GM12878 (cell line): ENCODE data around the gene TOMM20. TPM values are rescaled to one million over a fixed set of nuclear protein-coding genes. Genes with fewer than 3 reads are reported as not detected.

ENCODE experiments used
- ATAC-seq: fragments of 200-7000 bp; cut with Tn5 transposase; 3 replicates; pipeline ENCODE4 v1.9.1; 2020; ENCODE audit warnings: mild to moderate bottlenecking, moderate library complexity
- BruUV-seq: library from RNA; stranded (reverse); fragments of 400-500 nt; replicated peaks from 2 replicates; lab custom pipeline; 2021; lab: Mats Ljungman, UMichigan
- CTCF ChIA-PET: fragments of 300-600 bp; sonication (Branson Sonifier 250); formaldehyde crosslinking; extraction: SDS; loops from one replicate; lab custom pipeline; 2021; ENCODE audit warnings: inconsistent platforms; lab: Yijun Ruan, JAX
- POLR2A ChIA-PET: fragments of 350-600 bp; formaldehyde crosslinking; extraction: SDS; loops from one replicate; lab custom pipeline; 2021; ENCODE audit warnings: inconsistent platforms; lab: Charles Lee
- RAD21 ChIA-PET: fragments of 300-600 bp; sonication (Branson Sonifier 250); formaldehyde crosslinking; loops from one replicate; lab custom pipeline; 2023; ENCODE audit warnings: antibody characterized with exemption; ENCODE audit not compliant: unreplicated experiment; lab: Charles Lee
- SMC1A ChIA-PET: fragments of 300-600 bp; sonication (Branson Sonifier 250); formaldehyde crosslinking; loops from one replicate; lab custom pipeline; 2023; ENCODE audit not compliant: unreplicated experiment, uncharacterized antibody; lab: Charles Lee
- DNase-seq: peaks from one replicate; pipeline ENCODE4 v3.0.0-alpha.2; 2011; ENCODE audit warnings: low read depth, low spot score
- FAIRE-seq: peaks from 3 replicates; lab custom pipeline; 2011; peaks lifted over from hg19 to GRCh38; lab: Jason Lieb, UNC
- H2AFZ ChIP-seq: 2 replicates; pipeline ENCODE4 v1.6.0; 2011; ENCODE audit warnings: low read depth, low read length, control low read depth; ENCODE audit not compliant: control insufficient read depth
- H3K27ac ChIP-seq: 2 replicates; pipeline ENCODE4 v1.5.1; 2011; ENCODE audit warnings: control low read depth; ENCODE audit not compliant: control insufficient read depth, insufficient read depth
- H3K27me3 ChIP-seq, 2 experiments: replicated peaks in 1 of 2; 2 replicates each; pipeline versions ENCODE4 v1.6.0 to v1.6.1; 2011; ENCODE audit warnings: low read length in 1 of 2; ENCODE audit not compliant: control insufficient read depth in 2 of 2, insufficient read depth in 2 of 2
- H3K36me3 ChIP-seq, 2 experiments: 2 replicates each; pipeline ENCODE4 v1.5.1; 2011; ENCODE audit warnings: low read length in 1 of 2; ENCODE audit not compliant: control insufficient read depth in 2 of 2, insufficient read depth in 2 of 2
- H3K4me1 ChIP-seq: 2 replicates; pipeline ENCODE4 v1.6.1; 2011; ENCODE audit warnings: mild to moderate bottlenecking, low read length, moderate library complexity, mixed read lengths; ENCODE audit not compliant: control insufficient read depth, insufficient read depth
- H3K4me2 ChIP-seq: 2 replicates; pipeline ENCODE4 v1.6.0; 2011; ENCODE audit warnings: control low read depth; ENCODE audit not compliant: control insufficient read depth, insufficient read depth
- H3K4me3 ChIP-seq: fragments of 200-600 bp; sonication (generic); 2 replicates; pipeline ENCODE4 v1.5.1; 2016
- H3K79me2 ChIP-seq: 2 replicates; pipeline ENCODE4 v1.6.0; 2011; ENCODE audit warnings: low read length; ENCODE audit not compliant: control insufficient read depth, insufficient read depth
- H3K9ac ChIP-seq: 2 replicates; pipeline ENCODE4 v1.8.0; 2011; ENCODE audit warnings: low read length, control low read depth, mixed read lengths; ENCODE audit not compliant: control insufficient read depth, insufficient read depth
- H3K9me3 ChIP-seq: replicated peaks from 3 replicates; pipeline ENCODE4 v1.5.1; 2011; ENCODE audit warnings: mild to moderate bottlenecking, low read length; ENCODE audit not compliant: control insufficient read depth, insufficient read depth
- H4K20me1 ChIP-seq: 2 replicates; pipeline ENCODE4 v1.6.0; 2011; ENCODE audit not compliant: control insufficient read depth, insufficient read depth
- ATF3 ChIP-seq: IDR thresholded peaks from 2 replicates; pipeline ENCODE4 v1.6.1; 2011; ENCODE audit warnings: low read depth, mild to moderate bottlenecking, low read length, moderate library complexity, borderline replicate concordance; ENCODE audit errors: extremely low read depth
- ATF7 ChIP-seq: fragments of 450-650 bp; IDR thresholded peaks from 2 replicates; pipeline ENCODE4 v1.6.1; 2016; ENCODE audit warnings: low read depth, mild to moderate bottlenecking
- HDAC6 ChIP-seq: fragments of 200-600 bp; sonication (generic); IDR thresholded peaks from one replicate; pipeline ENCODE4 v1.8.0; 2017; ENCODE audit warnings: antibody characterized with exemption; ENCODE audit not compliant: unreplicated experiment
- PAX5 ChIP-seq: IDR thresholded peaks from 2 replicates; pipeline ENCODE4 v1.6.1; 2011; ENCODE audit warnings: low read depth, low read length, borderline replicate concordance
- RELA ChIP-seq: fragments of 450-650 bp; IDR thresholded peaks from 2 replicates; pipeline ENCODE4 v1.8.0; 2014; ENCODE audit warnings: borderline replicate concordance; ENCODE audit not compliant: partially characterized antibody
- SKIL ChIP-seq: fragments of 450-650 bp; IDR thresholded peaks from 2 replicates; pipeline ENCODE4 v1.6.1; 2017; ENCODE audit warnings: mild to moderate bottlenecking, low read depth, inconsistent platforms; ENCODE audit not compliant: poor library complexity, severe bottlenecking
- YBX1 ChIP-seq: fragments of 450-650 bp; IDR thresholded peaks from 2 replicates; pipeline ENCODE4 v1.6.1; 2016; ENCODE audit warnings: antibody characterized with exemption
- WGBS: methylation state at CpG from one replicate; pipeline ENCODE4 v1.1.6; 2016; ENCODE audit warnings: low lambda C conversion rate; ENCODE audit not compliant: insufficient replicate concordance, insufficient coverage; ENCODE audit errors: missing lambda C conversion rate; 5-methylcytosine and 5-hydroxymethylcytosine counted together
- in situ Hi-C: fragments of 300-500 bp; cut with MboI; formaldehyde crosslinking; loops from 9 replicates; pipeline ENCODE4 v1.14.3; 2018; ENCODE audit warnings: mixed read lengths
- intact Hi-C: fragments of 100-400 bp; cut with micrococcal nuclease; formaldehyde crosslinking; loops from one replicate; pipeline ENCODE4 v1.14.2; 2022; ENCODE audit not compliant: unreplicated experiment
- polyA plus RNA-seq, 11 experiments: library from polyadenylated mRNA; depleted of rRNA in 4 of 11; unstranded in 6 of 11; stranded (reverse) in 5 of 11; fragments of >200 nt; fragmentation: Nextera tagmentation in 4 of 11; fragmentation: Illumina TruSeq in 1 of 11; extraction: Ambion mirVana in 4 of 11; extraction: Trizol in 1 of 11; gene quantifications; 1 replicate in 1 of 11; 2 replicates in 10 of 11; pipeline versions ENCODE4 v1.2.1 to v1.2.3, GENCODE V29; 2011 to 2016; ENCODE audit warnings: inconsistent platforms in 2 of 11, missing spikeins in 2 of 11, low read depth in 1 of 11
- total RNA-seq, 4 experiments: library from RNA; depleted of rRNA in 3 of 4; stranded (reverse); fragments of >200 nt in 3 of 4; fragmentation: Illumina TruSeq in 1 of 4; extraction: Trizol in 1 of 4; gene quantifications; 2 replicates each; pipeline versions ENCODE4 v1.2.1 to v1.2.3, GENCODE V29; 2013 to 2021

TOMM20 gene
- total and polyA plus RNA-seq, 10 of the 15 experiments (the other 5 are each of a cell fraction or from before 2014, with no cell fraction given): 39.8 to 138 (median 70.1) TPM

GRCh38 chr1:235151033-235151432 is 22.4 kb upstream of the TOMM20 start (continued):
- TF ChIP-seq ATF3 (no peak), PAX5 (no peak), RELA (no peak), YBX1 (no peak), SKIL (no peak)

DNA sequence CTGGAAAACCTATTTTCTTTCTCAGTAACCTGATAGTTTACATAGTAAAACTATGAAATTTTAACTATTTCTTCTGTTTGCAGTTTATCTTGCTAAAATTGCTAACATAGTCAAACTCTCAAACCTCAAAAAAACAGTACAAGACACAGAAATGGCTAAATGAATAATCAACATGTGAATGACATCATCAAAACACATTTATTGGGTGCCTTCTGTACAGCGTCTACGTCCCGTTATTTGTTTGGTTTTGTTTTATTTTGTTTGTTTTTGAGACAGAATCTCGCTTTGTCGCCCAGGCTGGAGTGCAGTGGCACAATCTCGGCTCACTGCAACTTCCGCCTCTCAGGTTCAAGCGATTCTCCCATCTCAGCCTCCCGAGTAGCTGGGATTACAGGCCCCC is 21.2 kb upstream of the TOMM20 start:
- CTCF ChIA-PET: interaction anchor here (0.7 kb wide), 1 partner anchor 19 kb away, joined by 5 read pairs; no protein-coding TSS in a partner anchor
- no peak overlapping the region for H3K27ac ChIP-seq
- no peak overlapping the region for H3K4me2 ChIP-seq
- no peaks in the 10 kb centered on the region for H3K27me3 ChIP-seq
- ATAC-seq (no peak), DNase-seq (no peak), FAIRE-seq (no peak)
- intact Hi-C loops: no loop called here
- H2AFZ ChIP-seq: no peak overlapping the region
- SMC1A ChIA-PET: interaction anchor here (3.1 kb wide), 1 partner anchor 11 kb away, joined by 11 read pairs; the partner anchor contains the start of gene RBM34
- no peaks in the 10 kb centered on the region; the same call in none of the 2 replicates for H3K79me2 ChIP-seq
- H3K9ac ChIP-seq: no peak overlapping the region
- RAD21 ChIA-PET: no interaction called here
- POLR2A ChIA-PET: interaction anchor here (0.6 kb wide), 1 partner anchor 9 kb away, joined by 3 read pairs; no protein-coding TSS in a partner anchor
- H3K9me3 ChIP-seq: no peaks in the 10 kb centered on the region
- H3K4me3 ChIP-seq: no peak overlapping the region
- 99% methylated on average over 9 of the region's 9 CpGs for WGBS
- 0 out of 2 replicates have a peak, but pooled peaks cover 3% of the 10 kb centered on the region for H4K20me1 ChIP-seq
- H3K4me1 ChIP-seq: peaks cover 18% of the 10 kb centered on the region
- no TSS peak for BruUV-seq
- 0 out of 2 replicates have a peak, but pooled peaks have one; percentile 30 for TF ChIP-seq ATF7
- no peak for TF ChIP-seq HDAC6
- TF ChIP-seq, all 136 proteins: peak for 1
- in situ Hi-C loops: no loop called here
- peaks cover 0 to 38% of the 10 kb centered on the region in 2 experiments; a peak in 3 of 4 replicates for H3K36me3 ChIP-seq
